GM20000 (cell line): ENCODE data around the gene TBC1D10B.

Experiments used
- DNase-seq: peaks from one replicate; pipeline ENCODE4 v3.0.0; 2012; ENCODE audit warnings: low spot score
- CTCF ChIP-seq: IDR thresholded peaks from 2 replicates; pipeline ENCODE4 v1.5.1; 2012; ENCODE audit warnings: mild to moderate bottlenecking, control low read depth; ENCODE audit errors: extremely low read depth, missing control alignments

Gene TBC1D10B

GRCh38 chr16:30374538-30374937, 4.2 kb upstream of the TBC1D10B start, which contains the start of gene MYL11:
TSS of gene MYL11 (plus strand) at chr16:30374802. CDS start at chr16:30374858, 56 bp downstream.
- no peak for DNase-seq
- TF ChIP-seq CTCF = no peak

- DNase-seq = no peak
- no peak for TF ChIP-seq CTCF
Measured at GRCh38 chr16:30372725-30373124, 2.4 kb upstream of the TBC1D10B start.

- DNase-seq = no peak
- TF ChIP-seq CTCF = no peak
Measured at GRCh38 chr16:30372038-30372712, 1.9 kb upstream of the TBC1D10B start.

- DNase-seq = no peak
- no peak for TF ChIP-seq CTCF
Measured at GRCh38 chr16:30371248-30371816, 1.0 kb upstream of the TBC1D10B start.

GRCh38 chr16:30369938-30370455, 297 bp downstream of the TBC1D10B start:
- no peak for TF ChIP-seq CTCF
- no peak for DNase-seq

- TF ChIP-seq CTCF = no peak
- DNase-seq = no peak
Measured at GRCh38 chr16:30369091-30369937, 980 bp downstream of the TBC1D10B start.

GRCh38 chr16:30368792-30369090, 1.6 kb downstream of the TBC1D10B start:
- no peak for DNase-seq
- no peak for TF ChIP-seq CTCF
